ENCODE data around the gene MPLKIP.

- TF ChIP-seq CTCF (IDR thresholded peaks at IDR 0.05) (no peak), POLR2A (IDR thresholded peaks at IDR 0.05) (no peak)
These were observed 41.5 kb upstream of the MPLKIP start for GRCh38 chr7:40175725-40176510.

Measured in thyroid gland (tissue), 4 donors.